Stimulated activated CD4-positive, alpha-beta T cell treated with anti-CD3 and anti-CD28 coated beads, Interleukin-1b, Interleukin-23, amount 100 ng/mL, for 1 hour (primary cell): ENCODE measurements around the gene ARSJ.
A peak's percentile ranks its signal among the peaks of the same experiment; 100 is the strongest.

Source experiments
- DNase-seq, 2 donors: peaks; one replicate each; pipeline ENCODE4 v3.0.0-alpha.2; 2020; ENCODE audit warnings: low read depth in 2 of 2

ARSJ gene

GRCh38 chr4:113899271-113900070 is 80.0 kb downstream of the ARSJ start:
- DNase-seq: no peak

- no peak for DNase-seq
Observed at GRCh38 chr4:113893546-113893945, 85.9 kb downstream of the ARSJ start.

DNA sequence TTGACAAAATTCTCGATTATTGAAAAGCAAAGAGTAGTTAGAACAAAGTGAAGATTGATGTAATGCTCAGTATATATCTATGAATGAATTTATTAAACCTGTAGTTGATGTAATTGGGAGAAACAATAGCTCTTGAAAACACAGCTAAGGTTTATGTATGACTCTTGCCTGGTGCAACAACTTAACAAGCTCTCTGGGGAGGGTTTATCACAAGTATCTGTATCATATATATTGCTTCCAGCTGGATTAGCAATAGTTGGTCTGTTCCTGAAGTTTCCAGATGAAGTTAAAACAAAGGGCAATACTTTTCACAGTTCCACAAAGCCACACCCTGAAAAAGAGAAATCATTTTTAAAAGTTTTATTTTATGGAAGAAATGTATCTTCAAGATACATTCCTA is 91.4 kb downstream of the ARSJ start:
- DNase-seq: no peak

DNA sequence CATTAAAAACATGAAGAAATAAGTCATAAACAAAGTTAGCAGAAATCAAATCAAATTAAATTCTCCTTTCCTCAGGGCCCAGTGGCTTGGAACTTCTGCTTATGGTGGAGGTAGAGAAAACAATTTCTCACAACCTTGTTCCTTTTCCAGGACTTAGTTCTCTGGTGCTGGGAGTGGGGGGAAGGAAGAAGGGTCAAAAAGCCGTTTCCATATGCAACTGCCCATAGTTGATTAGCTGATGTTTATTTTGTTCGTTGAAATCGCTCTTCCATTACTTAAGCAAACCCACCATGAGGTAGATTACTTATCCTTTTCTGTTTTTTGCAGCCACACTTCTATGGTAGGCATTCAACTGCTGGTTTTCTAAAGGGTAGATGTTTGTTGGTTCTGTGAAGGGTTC is 94.2 kb downstream of the ARSJ start:
- no peak for DNase-seq

GRCh38 chr4:113884655-113885054 is 94.8 kb downstream of the ARSJ start:
- DNase-seq: no peak

GRCh38 chr4:113882668-113883067 is 96.8 kb downstream of the ARSJ start:
- DNase-seq: no peak

DNA sequence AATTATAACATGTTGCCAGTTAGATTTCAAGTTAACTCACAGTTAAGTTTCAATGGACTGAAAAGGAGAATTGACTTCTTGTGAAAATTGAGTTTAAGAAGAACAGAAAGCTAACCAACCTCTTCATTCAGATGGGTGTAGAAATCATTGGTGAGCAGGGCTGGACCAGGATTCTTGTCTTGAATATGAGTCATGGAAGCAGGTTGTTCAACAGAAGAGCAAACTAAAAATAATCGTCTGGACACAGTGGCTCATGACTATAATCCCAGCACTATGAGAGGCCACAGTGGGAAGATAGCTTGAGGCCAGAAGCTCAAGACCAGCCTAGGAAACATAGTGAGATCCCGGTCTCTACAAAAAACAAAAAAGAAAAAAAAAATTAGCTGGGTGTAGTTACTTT is 98.2 kb downstream of the ARSJ start:
- DNase-seq: no peak

DNA sequence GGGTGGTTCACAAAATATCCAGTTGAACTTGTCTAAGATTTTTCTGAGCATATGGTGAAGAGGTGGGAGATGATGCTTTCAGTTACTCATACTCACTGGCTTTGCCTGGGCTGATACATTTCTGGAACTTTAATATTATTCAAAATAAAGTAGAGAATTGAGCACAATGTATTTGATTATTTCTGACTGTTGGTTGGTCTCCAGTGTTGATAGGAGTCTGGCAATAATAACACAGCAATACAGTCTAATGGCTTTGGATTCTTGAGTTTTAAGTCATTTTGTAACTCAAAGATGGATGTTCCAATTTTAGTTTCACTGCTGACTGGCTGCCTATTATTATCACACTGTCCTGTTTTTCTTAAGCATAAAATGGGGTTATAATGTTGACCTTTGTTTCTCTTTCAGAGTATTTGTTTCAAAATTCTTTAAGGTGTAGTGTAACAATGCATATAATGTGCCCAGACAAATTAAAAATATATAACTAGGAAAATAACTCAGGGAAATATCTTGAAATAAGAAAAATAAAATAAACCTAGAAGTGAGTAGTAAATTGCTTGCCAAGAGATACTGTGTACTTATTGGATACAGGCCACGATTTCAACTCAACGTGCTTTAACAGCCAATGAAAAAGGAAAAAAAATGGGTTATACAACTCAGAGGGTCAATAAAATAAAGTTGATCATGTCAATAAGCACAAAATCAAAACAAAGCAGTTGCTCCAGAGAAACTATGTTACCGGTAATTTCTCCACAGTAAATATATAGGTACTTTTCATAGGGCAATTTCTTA is 99.0 kb downstream of the ARSJ start:
- DNase-seq: no peak

- no peak for DNase-seq
Observed at GRCh38 chr4:113878668-113879067, 100.8 kb downstream of the ARSJ start.

DNA sequence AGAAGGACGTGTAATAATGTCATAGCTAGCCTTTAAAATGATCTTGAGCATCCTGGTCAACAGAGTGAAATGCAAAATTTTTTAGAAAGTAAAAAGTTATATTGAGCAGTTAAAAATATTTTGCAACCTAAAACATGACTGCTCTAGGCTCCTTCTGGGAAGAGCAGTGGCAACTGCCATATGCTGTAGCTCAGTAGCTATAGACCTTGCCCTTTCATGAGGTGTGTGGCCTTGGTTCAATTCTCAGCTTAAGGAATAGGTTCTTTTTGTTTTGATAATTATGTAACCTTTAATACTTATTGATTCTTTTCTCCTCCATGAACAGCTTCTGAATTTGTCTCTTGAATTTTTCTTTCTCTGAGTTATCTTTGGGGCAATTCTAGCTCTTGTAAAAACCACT is 105.0 kb downstream of the ARSJ start:
- DNase-seq: no peak

DNA sequence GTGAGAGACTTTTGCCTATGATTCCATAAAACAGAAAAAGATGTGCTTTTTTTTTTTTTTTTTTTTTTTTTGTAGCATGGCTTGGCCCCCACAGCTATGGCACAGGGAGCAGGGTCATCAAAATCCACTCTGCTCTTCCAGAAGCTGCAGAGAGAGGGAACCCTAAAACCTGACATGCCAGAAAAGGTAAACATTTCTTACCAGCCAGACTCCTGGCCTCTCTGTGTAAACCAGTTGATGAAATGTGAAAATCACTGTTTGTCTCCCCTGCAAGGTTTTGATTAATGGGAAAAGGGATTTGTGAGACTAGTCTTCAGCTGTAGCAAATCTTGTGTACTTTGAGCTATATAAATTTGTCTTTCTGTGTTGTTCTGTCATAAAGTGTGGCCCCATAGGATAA is 105.9 kb downstream of the ARSJ start:
- no peak for DNase-seq

DNA sequence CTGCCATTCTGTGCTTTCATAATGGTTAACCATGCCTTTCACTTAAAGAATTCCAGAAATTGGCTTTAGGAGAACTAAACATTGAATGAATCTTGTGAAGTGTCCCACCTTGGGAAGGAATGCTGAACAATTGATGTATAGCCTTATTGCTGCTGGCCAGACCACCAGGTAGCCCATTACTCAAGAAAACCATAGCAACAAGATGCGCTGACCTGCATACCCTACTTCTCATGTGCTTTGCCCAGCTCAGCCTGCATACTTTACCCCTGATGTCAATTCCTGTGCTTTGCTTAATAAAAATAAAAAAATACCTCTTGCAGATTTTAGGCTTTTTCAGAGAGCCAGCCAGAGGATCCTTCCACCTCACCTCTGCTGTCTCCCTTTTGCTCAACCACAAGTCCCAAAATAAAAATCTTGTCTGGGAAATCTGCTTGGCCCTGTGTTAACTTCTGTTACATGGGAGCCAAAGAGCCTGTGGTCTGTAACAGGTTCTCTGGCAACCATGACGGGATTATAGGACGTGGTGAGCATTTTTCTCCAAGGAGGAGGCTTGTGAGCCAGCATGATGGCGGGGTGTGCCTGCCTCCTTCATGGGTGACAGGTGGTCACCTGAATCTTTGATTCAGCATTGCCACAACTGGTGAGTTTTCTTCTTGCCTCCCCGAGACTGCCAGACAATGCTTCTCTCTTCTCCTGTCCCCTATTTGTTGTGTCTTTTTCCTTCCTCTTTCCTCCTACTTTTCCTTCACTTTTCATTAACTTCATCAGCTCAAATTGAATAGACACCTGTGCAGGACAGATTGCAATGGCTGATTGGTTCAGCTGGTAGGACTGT is 106.8 kb downstream of the ARSJ start:
- no peak for DNase-seq

GRCh38 chr4:113871080-113871479 is 108.4 kb downstream of the ARSJ start:
- no peak for DNase-seq

DNA sequence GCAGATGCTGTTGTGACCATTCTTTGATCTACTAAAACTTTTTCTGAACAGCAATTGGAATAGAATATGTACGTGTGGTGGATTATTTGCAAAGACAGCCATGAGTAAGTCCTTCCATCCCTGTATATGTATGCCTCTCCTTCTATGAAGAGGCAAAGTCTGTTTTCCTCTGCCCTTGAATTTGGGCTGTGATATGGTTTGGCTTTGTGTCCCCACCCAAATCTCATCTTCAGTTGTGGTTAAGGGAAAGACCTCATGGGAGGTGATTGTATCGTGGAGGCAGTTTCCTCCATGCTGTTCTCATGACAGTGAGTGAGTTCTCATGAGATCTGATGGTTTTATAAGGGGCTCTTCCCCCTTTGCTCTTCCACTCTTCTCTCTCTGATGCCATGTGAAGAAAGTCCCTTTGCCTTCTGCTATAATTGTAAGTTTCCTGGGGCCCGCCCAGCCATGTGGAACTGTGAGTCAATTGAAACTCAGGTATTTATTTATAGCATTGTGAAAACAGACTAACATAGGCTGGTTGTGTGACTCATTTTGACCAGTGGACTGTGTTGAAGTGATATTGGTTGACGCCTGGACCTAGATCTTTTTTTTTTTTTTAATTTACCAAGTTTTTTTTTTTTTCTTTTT is 109.6 kb downstream of the ARSJ start:
- DNase-seq: peak in 1 of 2 donors; percentile 10

DNA sequence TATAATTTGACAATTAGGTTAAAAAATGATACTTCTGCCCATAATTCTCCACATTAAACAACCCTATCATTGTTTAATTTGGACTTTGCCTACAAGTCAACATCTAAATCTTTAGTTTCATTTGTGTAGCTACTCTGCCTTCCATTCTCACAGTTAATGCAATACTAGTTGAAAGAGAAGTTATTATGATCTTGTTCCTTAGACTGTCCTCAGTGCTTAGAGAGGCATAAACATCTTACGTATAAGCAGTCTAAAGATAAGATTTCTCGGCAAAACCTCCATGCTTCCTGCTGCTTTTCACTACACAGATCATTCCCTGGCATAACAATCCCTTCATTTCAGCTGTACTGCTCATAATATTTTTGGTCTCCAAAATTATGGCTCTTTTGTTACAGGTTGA is 112.8 kb downstream of the ARSJ start:
- DNase-seq: no peak

- no peak for DNase-seq
Observed at GRCh38 chr4:113858924-113859323, 120.5 kb downstream of the ARSJ start.

- DNase-seq: no peak
Observed at GRCh38 chr4:113851816-113852215, 127.6 kb downstream of the ARSJ start.
